K562 (cell line): Measurements from ENCODE around the gene NDUFAB1. TPM values are rescaled to one million over a fixed set of nuclear protein-coding genes. Genes with fewer than 3 reads are reported as not detected.
A peak's percentile ranks its signal among the peaks of the same experiment; 100 is the strongest.

Experiments
- BRF1 ChIP-seq: IDR thresholded peaks from 3 replicates; pipeline ENCODE4 v1.6.1; 2011; ENCODE audit warnings: borderline replicate concordance, mild to moderate bottlenecking; ENCODE audit not compliant: insufficient read length; ENCODE audit errors: extremely low read depth
- CBFA2T2 ChIP-seq: fragments of 450-650 bp; conservative IDR thresholded peaks from 2 replicates; pipeline ENCODE4 v1.6.1; 2017; ENCODE audit warnings: mild to moderate bottlenecking
- CEBPG ChIP-seq, 3 experiments: fragments of 200-800 bp in 1 of 3; sonication (Bioruptor generic) in 1 of 3; sonication (generic) in 1 of 3; formaldehyde crosslinking in 1 of 3; IDR thresholded peaks in 2 of 3; conservative IDR thresholded peaks in 1 of 3; 2 replicates each; pipeline versions ENCODE4 v1.6.1 to v1.8.0; 2016 to 2022; ENCODE audit warnings: missing compliant biosample characterization in 2 of 3, missing genetic modification characterization in 2 of 3, mild to moderate bottlenecking in 1 of 3, missing genetic modification reagents in 1 of 3
- CREB1 ChIP-seq, 2 experiments: sonication (generic) in 1 of 2; formaldehyde crosslinking in 1 of 2; IDR thresholded peaks; 2 replicates each; pipeline versions ENCODE4 v1.6.1 to v1.8.0; 2012 to 2022; ENCODE audit warnings: inconsistent platforms in 1 of 2, mild to moderate bottlenecking in 1 of 2, missing genetic modification reagents in 1 of 2, moderate library complexity in 1 of 2
- CXXC5 ChIP-seq: fragments of 250-450 bp; sonication (Bioruptor Pico); IDR thresholded peaks from 2 replicates; pipeline ENCODE4 v1.8.0; 2022; ENCODE audit warnings: inconsistent platforms, mild to moderate bottlenecking, moderate library complexity
- EWSR1 ChIP-seq: fragments of 450-650 bp; IDR thresholded peaks from 2 replicates; pipeline ENCODE4 v1.6.1; 2018; ENCODE audit warnings: borderline replicate concordance, mild to moderate bottlenecking, low read depth, moderate library complexity; ENCODE audit not compliant: partially characterized antibody
- FOXP1 ChIP-seq: sonication (generic); formaldehyde crosslinking; IDR thresholded peaks from 2 replicates; pipeline ENCODE4 v1.8.0; 2022; ENCODE audit warnings: mild to moderate bottlenecking, missing genetic modification reagents
- HDAC2 ChIP-seq: fragments of 450-650 bp; IDR thresholded peaks from 2 replicates; pipeline ENCODE4 v1.6.1; 2016; ENCODE audit warnings: mild to moderate bottlenecking
- NFRKB ChIP-seq: fragments of 450-650 bp; IDR thresholded peaks from 2 replicates; pipeline ENCODE4 v1.6.1; 2016; ENCODE audit warnings: low read depth
- NFXL1 ChIP-seq: fragments of 450-650 bp; formaldehyde crosslinking; IDR thresholded peaks from 2 replicates; pipeline ENCODE4 v1.4.0; 2021; ENCODE audit warnings: mild to moderate bottlenecking
- PHF21A ChIP-seq: fragments of 450-650 bp; IDR thresholded peaks from 2 replicates; pipeline ENCODE4 v1.6.1; 2017; ENCODE audit warnings: low read depth, borderline replicate concordance
- POU5F1 ChIP-seq: fragments of 150-350 bp; IDR thresholded peaks from 2 replicates; pipeline ENCODE4 v1.6.1; 2014; ENCODE audit warnings: borderline replicate concordance, low read length, low read depth, mild to moderate bottlenecking; ENCODE audit not compliant: partially characterized antibody
- SAP30 ChIP-seq: fragments of 200-600 bp; sonication (generic); IDR thresholded peaks from 2 replicates; pipeline ENCODE4 v1.6.1; 2012; ENCODE audit warnings: borderline replicate concordance, low read depth, mild to moderate bottlenecking, moderate library complexity, low read length, control low read depth, inconsistent platforms; ENCODE audit not compliant: insufficient read depth, poor library complexity, severe bottlenecking
- TGIF2 ChIP-seq: sonication (generic); formaldehyde crosslinking; IDR thresholded peaks from 2 replicates; pipeline ENCODE4 v1.8.1; 2022; ENCODE audit warnings: mild to moderate bottlenecking, missing genetic modification reagents, moderate library complexity
- ZC3H11A ChIP-seq: IDR thresholded peaks from 2 replicates; pipeline ENCODE4 v1.6.1; 2012; ENCODE audit warnings: low read depth, low read length, improper control_type of control experiment
- ZNF589 ChIP-seq: fragments of 200-800 bp; sonication (Bioruptor generic); IDR thresholded peaks from 2 replicates; pipeline ENCODE4 v1.6.1; 2016; ENCODE audit warnings: low read depth, missing genetic modification characterization, missing compliant biosample characterization
- polyA plus RNA-seq, 8 experiments: library from polyadenylated mRNA; depleted of rRNA in 4 of 8; stranded (reverse) in 5 of 8; unstranded in 3 of 8; fragments of >200 nt; fragmentation: Nextera tagmentation in 2 of 8; fragmentation: Illumina TruSeq in 1 of 8; extraction: Ambion mirVana in 2 of 8; extraction: Trizol in 1 of 8; gene quantifications; 2 replicates each; pipeline versions ENCODE4 v1.2.1 to v1.2.3, GENCODE V29; 2011 to 2014; ENCODE audit warnings: inconsistent platforms in 1 of 8, missing spikeins in 1 of 8
- total RNA-seq, 7 experiments: library from RNA; depleted of rRNA in 6 of 7; stranded (reverse); fragments of >200 nt in 6 of 7; fragmentation: Illumina TruSeq in 2 of 7; extraction: Trizol in 2 of 7; gene quantifications; 2 replicates each; pipeline versions ENCODE4 v1.2.1 to v1.2.3, GENCODE V29; 2011 to 2021; ENCODE audit warnings: low replicate concordance in 1 of 7
- TF ChIP-seq, protein P1 (sequence below): fragments of 250-450 bp; sonication (Bioruptor Pico); IDR thresholded peaks from 2 replicates; pipeline ENCODE4 v1.8.0; 2021; ENCODE audit warnings: moderate library complexity, mild to moderate bottlenecking, inconsistent platforms
- TF ChIP-seq, protein P2 (sequence below): fragments of 450-650 bp; IDR thresholded peaks from 2 replicates; pipeline ENCODE4 v1.6.1; 2016
- TF ChIP-seq, protein P3 (sequence below): IDR thresholded peaks from 2 replicates; pipeline ENCODE4 v1.6.1; 2014; ENCODE audit warnings: antibody characterized with exemption
- TF ChIP-seq, protein P4 (sequence below): fragments of 250-450 bp; sonication (Bioruptor Pico); IDR thresholded peaks from 2 replicates; pipeline ENCODE4 v1.4.0; 2020; ENCODE audit warnings: mild to moderate bottlenecking, moderate library complexity

Gene NDUFAB1
- total and polyA plus RNA-seq, 9 of the 15 experiments (the other 6 are each of a cell fraction or from before 2014, with no cell fraction given), result 123 to 481 (median 238) TPM

DNA sequence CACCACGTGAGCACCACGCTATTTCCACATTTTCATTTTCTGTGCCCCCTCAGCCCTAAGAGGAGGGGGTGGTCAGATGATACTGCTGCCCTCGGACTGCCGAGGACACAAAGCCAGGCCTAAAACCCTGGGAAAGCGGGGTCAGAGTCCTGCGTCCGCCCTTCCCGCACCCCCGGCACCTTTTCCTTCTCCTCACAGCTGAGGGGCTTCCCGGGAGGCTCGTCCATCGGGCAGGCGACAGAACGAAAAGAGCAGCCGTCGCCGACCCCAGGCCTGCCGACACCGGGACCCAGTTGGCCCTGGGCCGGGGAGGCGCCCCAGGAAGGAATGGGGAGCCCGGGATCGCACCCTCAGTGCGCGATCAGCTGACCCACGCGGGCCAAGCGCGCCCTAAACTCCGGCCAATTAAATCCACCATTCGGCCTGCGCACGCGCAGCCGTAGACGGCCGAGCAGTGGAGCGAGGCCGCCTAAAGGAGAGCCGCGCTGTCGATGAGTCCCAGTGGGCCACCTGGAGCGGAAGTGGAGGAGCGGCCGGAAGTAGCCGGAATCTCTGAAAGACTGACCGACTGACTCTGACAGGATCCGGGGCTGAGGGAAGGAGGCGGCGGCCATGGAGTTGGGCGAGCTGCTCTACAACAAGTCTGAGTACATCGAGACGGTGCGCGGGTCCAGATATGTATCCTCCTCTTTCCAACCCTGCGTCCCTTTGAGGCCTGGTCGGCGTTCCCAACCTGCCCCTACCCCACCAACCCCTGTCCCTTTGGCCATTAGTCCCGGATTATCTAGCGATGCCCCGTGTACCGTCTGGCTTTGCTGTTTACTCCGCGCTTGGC lies 45.0 kb upstream of the NDUFAB1 start, which contains the start of the genes DCTN5 and PALB2 (continued):
- TF ChIP-seq POU5F1 (peak; percentile 76), CBFA2T2 (peak; percentile 58), FOXP1 (CRISPR knock-in tag) (peak; percentile 65; the same call in 1 of the 2 replicates), CEBPG (CRISPR knock-in tag; IDR thresholded peaks at IDR 0.05) (no peak), CEBPG (tag; conservative IDR thresholded peaks at IDR 0.05 in 1 of 2, IDR thresholded peaks at IDR 0.05 in 1 of 2) (no peak), NFRKB (peak; percentile 78), ZNF589 (CRISPR knock-in tag) (no peak), NFXL1 (CRISPR knock-in tag) (no peak), ZC3H11A (no peak), TGIF2 (CRISPR knock-in tag) (no peak), PHF21A (0 out of 2 replicates have a peak, but pooled peaks have one; percentile 32), SAP30 (peak; percentile 83), BRF1 (no peak), HDAC2 (peak; percentile 93), EWSR1 (no peak), CXXC5 (CRISPR knock-in tag) (peak; percentile 97), CREB1 (IDR thresholded peaks at IDR 0.05) (peak; percentile 42; the same call in 1 of the 2 replicates), CREB1 (CRISPR knock-in tag; IDR thresholded peaks at IDR 0.05) (peak; percentile 78)
- TF ChIP-seq, protein P1, sequence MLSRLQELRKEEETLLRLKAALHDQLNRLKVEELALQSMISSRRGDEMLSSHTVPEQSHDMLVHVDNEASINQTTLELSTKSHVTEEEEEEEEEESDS (CRISPR knock-in tag), result no peak
- TF ChIP-seq, protein P2, sequence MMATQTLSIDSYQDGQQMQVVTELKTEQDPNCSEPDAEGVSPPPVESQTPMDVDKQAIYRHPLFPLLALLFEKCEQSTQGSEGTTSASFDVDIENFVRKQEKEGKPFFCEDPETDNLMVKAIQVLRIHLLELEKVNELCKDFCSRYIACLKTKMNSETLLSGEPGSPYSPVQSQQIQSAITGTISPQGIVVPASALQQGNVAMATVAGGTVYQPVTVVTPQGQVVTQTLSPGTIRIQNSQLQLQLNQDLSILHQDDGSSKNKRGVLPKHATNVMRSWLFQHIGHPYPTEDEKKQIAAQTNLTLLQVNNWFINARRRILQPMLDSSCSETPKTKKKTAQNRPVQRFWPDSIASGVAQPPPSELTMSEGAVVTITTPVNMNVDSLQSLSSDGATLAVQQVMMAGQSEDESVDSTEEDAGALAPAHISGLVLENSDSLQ, result peak; percentile 69
- TF ChIP-seq, protein P3, sequence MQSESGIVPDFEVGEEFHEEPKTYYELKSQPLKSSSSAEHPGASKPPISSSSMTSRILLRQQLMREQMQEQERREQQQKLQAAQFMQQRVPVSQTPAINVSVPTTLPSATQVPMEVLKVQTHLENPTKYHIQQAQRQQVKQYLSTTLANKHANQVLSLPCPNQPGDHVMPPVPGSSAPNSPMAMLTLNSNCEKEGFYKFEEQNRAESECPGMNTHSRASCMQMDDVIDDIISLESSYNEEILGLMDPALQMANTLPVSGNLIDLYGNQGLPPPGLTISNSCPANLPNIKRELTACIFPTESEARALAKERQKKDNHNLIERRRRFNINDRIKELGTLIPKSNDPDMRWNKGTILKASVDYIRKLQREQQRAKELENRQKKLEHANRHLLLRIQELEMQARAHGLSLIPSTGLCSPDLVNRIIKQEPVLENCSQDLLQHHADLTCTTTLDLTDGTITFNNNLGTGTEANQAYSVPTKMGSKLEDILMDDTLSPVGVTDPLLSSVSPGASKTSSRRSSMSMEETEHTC, result peak; percentile 3; the same call in 1 of the 2 replicates
- TF ChIP-seq, protein P4, sequence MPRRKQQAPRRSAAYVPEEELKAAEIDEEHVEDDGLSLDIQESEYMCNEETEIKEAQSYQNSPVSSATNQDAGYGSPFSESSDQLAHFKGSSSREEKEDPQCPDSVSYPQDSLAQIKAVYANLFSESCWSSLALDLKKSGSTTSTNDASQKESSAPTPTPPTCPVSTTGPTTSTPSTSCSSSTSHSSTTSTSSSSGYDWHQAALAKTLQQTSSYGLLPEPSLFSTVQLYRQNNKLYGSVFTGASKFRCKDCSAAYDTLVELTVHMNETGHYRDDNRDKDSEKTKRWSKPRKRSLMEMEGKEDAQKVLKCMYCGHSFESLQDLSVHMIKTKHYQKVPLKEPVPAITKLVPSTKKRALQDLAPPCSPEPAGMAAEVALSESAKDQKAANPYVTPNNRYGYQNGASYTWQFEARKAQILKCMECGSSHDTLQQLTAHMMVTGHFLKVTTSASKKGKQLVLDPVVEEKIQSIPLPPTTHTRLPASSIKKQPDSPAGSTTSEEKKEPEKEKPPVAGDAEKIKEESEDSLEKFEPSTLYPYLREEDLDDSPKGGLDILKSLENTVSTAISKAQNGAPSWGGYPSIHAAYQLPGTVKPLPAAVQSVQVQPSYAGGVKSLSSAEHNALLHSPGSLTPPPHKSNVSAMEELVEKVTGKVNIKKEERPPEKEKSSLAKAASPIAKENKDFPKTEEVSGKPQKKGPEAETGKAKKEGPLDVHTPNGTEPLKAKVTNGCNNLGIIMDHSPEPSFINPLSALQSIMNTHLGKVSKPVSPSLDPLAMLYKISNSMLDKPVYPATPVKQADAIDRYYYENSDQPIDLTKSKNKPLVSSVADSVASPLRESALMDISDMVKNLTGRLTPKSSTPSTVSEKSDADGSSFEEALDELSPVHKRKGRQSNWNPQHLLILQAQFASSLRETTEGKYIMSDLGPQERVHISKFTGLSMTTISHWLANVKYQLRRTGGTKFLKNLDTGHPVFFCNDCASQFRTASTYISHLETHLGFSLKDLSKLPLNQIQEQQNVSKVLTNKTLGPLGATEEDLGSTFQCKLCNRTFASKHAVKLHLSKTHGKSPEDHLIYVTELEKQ (CRISPR knock-in tag), result no peak
